ENCODE data around the gene RPS25.
"Not testable (repeated sequence)": the region's sequence is repeated elsewhere in the genome, so short reads cannot be mapped to it uniquely, and the experiment has no call there.

The RPS25 gene

DNA sequence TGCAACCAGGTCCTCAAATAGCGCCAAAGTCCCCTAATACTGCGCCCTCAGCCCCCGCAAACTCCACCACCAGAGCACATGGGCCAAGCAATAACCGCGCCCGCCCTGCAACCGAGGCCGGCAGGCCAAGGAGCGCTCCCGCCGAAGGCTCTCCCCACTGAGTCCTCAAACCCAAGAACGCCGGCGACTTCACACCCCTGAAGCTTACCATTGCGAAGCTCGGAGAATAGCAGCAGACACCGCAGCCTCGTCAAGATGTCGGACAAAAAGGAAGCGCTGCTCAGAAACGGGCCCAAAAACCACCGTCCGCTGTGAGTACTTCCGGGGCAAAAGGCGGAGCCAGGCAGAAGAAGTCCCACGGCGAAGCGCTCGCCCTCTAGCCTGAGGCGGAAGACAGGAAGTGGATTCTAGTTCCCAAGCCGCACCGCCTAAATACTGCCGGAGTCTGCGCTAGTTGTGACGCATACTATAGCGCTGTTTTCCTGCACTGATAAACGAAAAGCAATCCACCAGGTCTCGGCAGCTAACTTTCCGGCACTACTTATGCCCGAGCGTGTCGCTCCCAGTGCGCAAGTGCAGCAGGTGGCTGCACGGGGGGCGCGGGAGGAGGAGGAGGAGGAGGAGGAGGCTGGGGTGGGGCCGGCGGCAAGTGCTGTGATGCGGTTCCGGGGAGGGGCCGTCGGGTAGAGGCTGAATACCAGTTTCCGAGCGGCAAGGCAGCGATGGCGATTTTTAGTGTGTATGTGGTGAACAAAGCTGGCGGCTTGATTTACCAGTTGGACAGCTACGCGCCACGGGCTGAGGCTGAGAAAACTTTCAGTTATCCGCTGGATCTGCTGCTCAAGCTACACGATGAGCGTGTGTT, at the start of gene RPS25, which contains the start of gene TRAPPC4:
TSS of gene RPS25 (minus strand) at position 270 of the 865 bp plus-strand sequence. CDS start at position 211, 59 bp downstream.
TSS of gene TRAPPC4 (plus strand) at position 693 of the 865 bp plus-strand sequence. CDS start at position 723, 30 bp downstream.
- TF ChIP-seq, protein P1, sequence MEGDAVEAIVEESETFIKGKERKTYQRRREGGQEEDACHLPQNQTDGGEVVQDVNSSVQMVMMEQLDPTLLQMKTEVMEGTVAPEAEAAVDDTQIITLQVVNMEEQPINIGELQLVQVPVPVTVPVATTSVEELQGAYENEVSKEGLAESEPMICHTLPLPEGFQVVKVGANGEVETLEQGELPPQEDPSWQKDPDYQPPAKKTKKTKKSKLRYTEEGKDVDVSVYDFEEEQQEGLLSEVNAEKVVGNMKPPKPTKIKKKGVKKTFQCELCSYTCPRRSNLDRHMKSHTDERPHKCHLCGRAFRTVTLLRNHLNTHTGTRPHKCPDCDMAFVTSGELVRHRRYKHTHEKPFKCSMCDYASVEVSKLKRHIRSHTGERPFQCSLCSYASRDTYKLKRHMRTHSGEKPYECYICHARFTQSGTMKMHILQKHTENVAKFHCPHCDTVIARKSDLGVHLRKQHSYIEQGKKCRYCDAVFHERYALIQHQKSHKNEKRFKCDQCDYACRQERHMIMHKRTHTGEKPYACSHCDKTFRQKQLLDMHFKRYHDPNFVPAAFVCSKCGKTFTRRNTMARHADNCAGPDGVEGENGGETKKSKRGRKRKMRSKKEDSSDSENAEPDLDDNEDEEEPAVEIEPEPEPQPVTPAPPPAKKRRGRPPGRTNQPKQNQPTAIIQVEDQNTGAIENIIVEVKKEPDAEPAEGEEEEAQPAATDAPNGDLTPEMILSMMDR (IDR thresholded peaks at IDR 0.05; ENCODE audit: low read depth, low read length) = no peak
- H3K4me3 ChIP-seq (ENCODE audit: low read depth, low read length) = peak within 1 kb of the TSS; percentile 99

DNA sequence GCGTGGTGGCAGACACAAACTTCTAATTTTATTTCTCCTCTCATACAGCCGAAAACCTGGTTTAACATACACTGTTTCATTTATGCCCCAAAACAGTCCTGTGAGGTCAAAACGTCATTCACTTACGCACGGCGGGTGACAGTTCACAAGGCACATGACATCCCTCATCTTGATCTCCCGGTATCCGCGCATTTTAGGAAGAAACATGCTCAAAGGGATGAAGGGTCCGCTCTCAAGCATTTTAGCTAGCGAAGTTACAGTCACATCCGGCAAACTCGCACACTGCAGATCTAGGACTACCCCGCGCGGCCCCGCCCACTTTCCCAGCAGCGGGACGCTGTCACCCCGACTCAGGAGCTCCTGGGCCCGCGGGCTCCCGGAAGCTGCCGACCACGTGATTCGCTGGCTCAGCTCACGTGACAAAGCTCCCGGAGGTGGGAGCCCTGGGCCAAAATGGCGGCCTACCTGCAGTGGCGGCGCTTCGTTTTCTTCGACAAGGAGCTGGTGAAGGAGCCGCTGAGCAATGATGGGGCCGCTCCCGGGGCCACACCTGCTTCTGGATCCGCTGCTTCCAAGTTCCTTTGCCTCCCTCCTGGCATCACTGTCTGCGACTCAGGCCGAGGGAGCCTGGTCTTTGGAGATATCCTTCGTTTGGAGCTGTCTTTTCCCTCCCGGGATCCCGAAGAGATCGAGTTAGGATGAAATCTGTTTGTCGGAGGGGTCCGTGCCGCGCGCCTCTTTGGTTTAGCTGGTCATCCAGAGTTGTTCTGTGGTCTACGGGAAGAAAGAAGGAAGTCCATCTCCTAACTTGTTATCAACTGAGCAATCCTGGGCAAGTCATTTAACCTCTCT, 49.5 kb upstream of the RPS25 start, which contains the start of gene VPS11:
TSS of gene VPS11 (plus strand) at position 448 of the 852 bp plus-strand sequence. CDS start at position 454, 6 bp downstream.
- TF ChIP-seq, protein P1 (IDR thresholded peaks at IDR 0.05; ENCODE audit: low read depth, low read length) = no peak
- H3K4me3 ChIP-seq (ENCODE audit: low read depth, low read length) = peak within 1 kb of the TSS; percentile 99

DNA sequence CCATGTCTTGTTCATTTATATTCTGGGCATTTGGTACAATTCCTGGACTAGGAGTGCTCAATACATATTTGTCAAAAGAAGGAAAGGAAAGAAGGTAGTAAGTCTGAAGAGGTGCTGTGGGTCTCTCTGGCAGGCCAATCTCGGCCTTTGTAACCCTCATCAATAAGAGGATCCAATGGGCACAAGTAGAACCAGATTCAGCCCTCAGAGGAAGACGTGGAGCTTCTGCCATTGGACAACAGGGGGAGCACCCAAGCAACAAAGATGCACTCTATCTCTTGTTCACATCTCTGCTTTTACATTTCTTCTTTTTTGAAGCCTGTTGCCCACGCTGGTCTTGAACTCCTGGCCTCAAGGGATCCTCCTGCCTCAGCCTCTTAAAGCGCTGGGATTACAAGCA, 47.2 kb upstream of the RPS25 start:
- no peak overlapping the region for H3K4me3 ChIP-seq (ENCODE audit: low read depth, low read length)
- TF ChIP-seq, protein P1 (IDR thresholded peaks at IDR 0.05; ENCODE audit: low read depth, low read length) = peak; percentile 51; the same call in 1 of the 2 replicates

DNA sequence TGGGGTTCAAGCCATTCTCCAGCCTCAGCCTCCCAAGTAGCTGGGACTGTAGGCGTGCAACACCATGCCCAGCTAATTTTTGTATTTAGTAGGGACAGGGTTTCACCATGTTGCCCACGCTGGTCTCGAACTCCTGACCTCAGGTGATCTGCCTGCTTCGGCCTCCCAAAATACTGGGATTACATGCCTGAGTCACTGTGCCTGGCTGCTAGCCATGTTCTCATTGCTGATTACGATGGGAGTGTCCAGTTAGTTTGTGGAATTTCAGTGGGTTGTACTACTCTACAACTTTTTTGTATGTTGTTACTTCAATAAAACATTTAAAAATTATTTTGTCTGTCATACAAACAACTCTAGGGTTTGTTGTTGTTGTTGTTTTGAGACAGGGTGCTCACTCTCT, 44.6 kb upstream of the RPS25 start:
- TF ChIP-seq, protein P1 (IDR thresholded peaks at IDR 0.05; ENCODE audit: low read depth, low read length) = no peak
- H3K4me3 ChIP-seq (ENCODE audit: low read depth, low read length) = no peak overlapping the region

DNA sequence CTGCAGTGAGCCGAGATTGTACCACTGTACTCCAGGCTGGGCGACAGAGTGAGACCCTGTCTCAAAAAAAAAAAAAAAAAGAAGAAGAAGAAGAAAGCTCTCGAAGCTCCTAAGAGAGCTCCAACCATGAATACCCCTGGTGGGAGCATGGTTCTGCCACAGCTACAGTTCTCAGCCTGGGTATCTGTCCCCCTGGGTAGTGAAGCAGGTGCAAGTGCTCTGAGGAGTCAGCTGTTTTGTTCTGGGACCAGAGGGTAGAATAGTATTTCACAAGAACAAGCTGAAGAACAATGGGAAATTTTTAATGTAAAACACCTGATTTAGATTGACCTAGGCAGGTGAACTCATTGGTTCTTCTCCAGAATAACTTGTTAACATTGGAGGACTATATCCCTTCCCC, 43.1 kb upstream of the RPS25 start:
- TF ChIP-seq, protein P1 (IDR thresholded peaks at IDR 0.05; ENCODE audit: low read depth, low read length) = no peak
- H3K4me3 ChIP-seq (ENCODE audit: low read depth, low read length) = no peak overlapping the region

DNA sequence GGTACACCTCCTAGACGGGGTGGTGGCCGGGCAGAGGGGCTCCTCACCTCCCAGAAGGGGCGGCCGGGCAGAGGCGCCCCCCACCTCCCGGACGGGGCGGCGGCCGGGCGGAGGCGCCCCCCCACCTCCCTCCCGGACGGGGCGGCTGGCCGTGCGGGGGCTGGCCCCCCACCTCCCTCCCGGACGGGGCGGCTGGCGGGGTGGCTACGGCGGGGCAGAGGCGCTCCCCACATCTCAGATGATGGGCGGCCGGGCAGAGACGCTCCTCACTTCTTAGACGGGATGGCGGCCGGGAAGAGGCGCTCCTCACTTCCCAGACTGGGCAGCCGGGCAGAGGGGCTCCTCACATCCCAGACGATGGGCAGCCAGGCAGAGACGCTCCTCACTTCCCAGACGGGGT, 41.0 kb upstream of the RPS25 start:
- not testable (repeated sequence) for H3K4me3 ChIP-seq (ENCODE audit: low read depth, low read length)

DNA sequence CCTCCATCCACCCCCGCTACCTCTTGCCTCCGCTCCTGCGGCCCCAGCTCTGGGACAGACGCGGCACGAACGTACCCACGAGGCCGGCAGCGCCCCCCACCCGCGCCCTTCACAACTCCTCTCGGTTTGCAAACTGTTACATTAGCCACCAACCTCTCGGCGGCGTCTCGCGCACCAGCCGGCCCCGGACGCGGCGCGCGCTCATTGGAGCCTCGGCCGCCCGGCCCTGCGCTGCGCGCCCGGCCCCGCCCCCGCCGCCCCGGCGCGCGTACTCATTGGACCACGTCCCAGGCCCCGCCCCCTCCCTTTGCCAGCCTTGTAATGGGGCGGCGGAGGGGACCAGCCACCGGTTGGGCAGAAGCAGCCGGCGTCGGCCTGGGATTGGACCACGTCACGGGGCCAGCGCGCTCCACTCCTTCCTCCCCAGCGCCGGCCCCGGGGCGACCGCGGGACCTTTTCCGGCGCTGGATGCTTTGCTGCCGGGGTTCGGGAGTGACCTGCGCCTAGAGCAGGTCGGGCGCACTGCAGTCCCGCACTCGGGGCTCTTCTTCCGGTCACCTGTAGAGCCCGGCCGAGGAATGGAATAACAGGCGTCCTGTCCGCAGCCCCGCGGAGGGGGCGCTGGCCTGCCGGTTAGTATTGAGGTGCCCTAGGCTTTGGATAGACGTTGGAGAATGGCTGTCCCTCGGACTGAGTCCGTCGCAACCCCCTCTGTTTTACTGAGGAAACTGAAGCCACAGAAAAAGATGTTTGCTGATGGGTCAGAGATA, 39.0 kb upstream of the RPS25 start, which contains the start of gene HYOU1:
TSS of gene HYOU1 (minus strand) at position 206 of the 770 bp plus-strand sequence. CDS start 1,045 bp downstream, outside the sequence.
- TF ChIP-seq, protein P1 (IDR thresholded peaks at IDR 0.05; ENCODE audit: low read depth, low read length) = no peak
- H3K4me3 ChIP-seq (ENCODE audit: low read depth, low read length) = peak within 1 kb of the TSS; percentile 86
